Activated CD8-positive, alpha-beta memory T cell treated with anti-CD3 and anti-CD28 coated beads for 1 hour (primary cell): ENCODE data around the gene AFG1L.
"Not testable (repeated sequence)": the region's sequence is repeated elsewhere in the genome, so short reads cannot be mapped to it uniquely, and the experiment has no call there.

Source experiments
- DNase-seq, 2 donors: peaks; one replicate each; pipeline ENCODE4 v3.0.0-alpha.2; 2020; ENCODE audit warnings: low read depth in 1 of 2; ENCODE audit errors: extremely low read depth in 1 of 2

Gene AFG1L

DNA sequence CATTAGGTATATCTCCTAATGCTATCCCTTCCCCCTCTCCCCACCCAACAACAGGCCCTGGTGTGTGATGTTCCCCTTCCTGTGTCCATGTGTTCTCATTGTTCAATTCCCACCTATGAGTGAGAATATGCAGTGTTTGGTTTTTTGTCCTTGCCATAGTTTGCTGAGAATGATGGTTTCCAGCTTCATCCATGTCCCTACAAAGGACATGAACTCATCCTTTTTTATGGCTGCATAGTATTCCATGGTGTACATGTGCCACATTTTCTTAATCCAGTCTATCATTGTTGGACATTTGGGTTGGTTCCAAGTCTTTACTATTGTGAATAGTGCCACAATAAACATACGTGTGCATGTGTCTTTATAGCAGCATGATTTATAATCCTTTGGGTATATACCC is 154.9 kb downstream of the AFG1L start:
- not testable (repeated sequence) for DNase-seq

- DNase-seq: no peak
These were observed 157.0 kb downstream of the AFG1L start for GRCh38 chr6:108451816-108452215.

GRCh38 chr6:108452711-108453195 is 157.9 kb downstream of the AFG1L start:
- no peak for DNase-seq

- no peak for DNase-seq
These were observed 158.8 kb downstream of the AFG1L start for GRCh38 chr6:108453601-108454185.

DNA sequence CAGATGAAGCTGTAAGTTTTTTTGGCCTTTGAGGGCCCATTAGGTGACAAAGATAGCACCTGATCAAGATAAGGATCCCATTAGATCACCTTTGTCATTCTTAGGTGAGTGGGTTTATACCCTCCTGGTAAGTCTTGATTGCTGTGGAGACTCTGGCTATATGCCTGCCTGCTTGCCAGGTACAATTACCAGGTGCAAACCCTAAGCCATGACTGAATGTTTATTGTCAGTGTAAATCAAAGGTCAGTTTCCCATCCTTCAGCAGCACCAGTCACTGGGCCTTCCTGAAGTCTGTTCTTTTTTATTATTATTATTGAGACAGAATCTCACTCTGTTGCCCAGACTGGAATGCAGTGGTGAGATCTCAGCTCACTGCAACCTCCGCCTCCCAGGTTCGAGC is 159.5 kb downstream of the AFG1L start:
- DNase-seq: no peak

DNA sequence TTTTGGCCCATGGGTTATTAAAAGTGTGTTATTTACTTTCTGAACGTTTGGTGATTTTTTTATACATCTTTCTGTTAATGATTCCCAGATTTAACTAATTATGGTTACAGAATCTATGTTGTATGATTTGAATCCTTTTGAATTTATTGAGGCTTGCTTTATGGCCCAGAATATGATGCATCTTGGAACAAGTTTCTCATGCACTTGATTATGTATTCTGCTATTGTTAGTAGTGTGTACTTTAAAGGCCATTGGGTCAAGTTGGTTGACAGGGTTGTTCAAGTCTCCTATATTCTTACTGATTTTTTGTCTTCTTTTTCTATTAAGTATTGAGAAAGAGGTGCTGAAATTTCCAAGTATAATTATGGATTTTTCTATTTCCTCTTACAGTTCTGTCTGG is 160.8 kb downstream of the AFG1L start:
- DNase-seq: no peak

DNA sequence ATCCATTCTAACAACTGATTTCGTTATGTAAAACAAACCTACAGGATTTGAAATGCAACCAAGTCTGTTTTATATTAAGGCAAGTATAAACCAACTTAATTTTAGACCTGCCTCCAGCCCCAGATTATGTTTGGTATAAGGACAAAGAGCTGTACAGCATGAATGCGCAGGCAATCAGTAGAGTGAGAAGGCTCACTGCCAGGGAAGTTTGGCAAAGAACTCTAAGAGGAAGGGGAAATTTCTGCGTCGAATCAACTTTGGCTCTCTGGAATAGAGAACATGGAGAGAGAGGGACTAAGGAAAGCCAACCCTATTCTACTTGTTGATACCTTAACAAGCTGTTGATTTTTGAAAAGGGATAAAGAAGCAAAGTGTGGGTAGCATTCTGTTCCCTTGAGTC is 168.9 kb downstream of the AFG1L start:
- DNase-seq: no peak

GRCh38 chr6:108464418-108465097 is 169.7 kb downstream of the AFG1L start:
- DNase-seq: no peak

DNA sequence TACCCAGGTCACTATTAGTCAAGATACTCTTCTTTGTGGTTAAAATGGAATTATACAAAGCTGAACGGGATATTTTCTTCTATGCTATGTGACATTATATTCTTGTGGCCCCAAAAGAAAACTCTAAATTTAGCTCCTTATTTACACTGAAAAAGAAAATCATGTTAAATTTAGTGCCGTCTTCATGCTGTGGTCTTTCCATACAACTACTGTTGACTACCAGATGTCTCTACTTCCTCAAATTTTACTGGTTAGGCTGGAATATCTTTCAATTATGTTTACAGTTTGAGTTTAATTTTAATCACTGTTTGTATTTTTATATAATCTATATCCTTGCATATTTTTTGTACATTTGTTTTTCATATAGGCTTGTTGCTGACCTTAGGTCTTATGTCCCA is 170.2 kb downstream of the AFG1L start:
- no peak for DNase-seq

GRCh38 chr6:108468346-108468745 is 173.5 kb downstream of the AFG1L start:
- no peak for DNase-seq

DNA sequence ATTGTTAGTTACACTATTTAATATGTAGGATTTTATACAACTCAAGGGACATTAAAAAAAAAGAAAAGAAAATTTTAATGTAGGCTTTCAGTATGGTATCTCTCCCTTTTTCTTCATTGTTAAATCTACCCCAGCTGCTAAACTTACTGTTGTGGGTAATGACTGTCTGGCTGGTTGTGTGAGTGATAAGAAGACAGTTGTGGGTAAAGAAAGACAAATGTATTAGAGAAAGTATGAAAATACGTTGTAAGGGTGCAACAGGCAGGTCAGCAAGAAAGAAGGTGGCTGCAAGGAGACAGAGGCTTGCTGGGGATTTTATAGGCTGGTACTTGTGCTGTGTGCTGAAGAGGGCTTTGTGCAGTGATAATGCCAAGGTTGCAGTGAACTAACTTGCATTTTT is 174.5 kb downstream of the AFG1L start:
- DNase-seq: no peak

DNA sequence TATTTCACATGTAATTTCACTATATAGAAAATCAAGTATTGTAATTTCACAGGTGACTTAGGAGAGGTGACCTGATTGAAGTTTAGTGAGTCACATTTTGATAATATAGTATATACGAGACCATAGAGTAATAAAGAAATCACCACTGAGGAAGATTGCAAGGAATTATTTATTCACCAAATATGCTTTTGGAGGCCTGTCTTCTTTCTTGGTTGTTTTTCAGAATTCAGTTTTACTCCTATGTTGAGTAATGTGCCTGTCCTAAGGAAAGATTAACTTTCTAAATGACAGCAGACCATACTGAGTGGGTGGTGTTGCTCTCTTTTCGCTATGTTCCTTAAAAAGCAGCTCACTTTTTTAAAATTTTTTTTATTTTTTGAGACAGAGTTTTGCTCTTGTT is 178.3 kb downstream of the AFG1L start:
- DNase-seq: no peak

DNA sequence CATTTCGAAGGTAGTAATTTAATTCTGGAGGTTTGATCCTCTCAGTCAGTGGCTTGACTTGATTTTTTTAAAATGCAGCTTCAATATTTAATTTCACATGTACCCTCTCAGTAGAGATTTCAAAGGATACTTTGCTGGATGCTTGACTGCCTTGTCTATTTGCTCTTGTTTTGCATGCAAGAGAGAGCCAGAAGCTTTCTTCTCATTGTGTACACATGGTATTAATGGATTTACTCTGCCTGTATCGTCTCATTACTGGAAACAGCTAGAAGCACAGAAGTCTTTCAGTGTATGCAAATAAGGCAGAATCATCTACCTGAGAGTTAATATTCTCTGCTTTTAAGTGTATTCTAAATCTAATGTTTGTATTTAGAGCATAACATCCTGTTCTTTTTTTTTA is 181.5 kb downstream of the AFG1L start:
- DNase-seq: no peak

- DNase-seq: no peak
These were observed 182.1 kb downstream of the AFG1L start for GRCh38 chr6:108476847-108477430.

DNA sequence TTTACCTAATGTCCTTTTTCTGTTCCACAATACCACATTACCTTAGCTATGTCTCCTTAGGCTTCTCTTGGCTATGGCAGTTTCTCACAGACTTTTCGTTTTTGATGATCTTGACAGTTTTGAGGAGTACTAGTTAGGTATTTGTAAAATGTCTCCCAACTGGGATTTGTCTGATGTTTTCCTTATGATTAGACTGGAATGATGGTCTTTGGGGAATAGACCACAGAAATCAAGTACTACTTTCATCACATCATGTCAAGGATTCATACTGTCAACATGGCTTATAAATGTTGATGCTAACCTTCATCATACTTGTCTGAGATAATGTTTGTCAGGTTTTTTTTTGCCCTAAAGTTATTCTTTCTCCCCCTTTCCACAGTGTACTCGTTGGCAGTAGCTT is 187.7 kb downstream of the AFG1L start:
- no peak for DNase-seq

DNA sequence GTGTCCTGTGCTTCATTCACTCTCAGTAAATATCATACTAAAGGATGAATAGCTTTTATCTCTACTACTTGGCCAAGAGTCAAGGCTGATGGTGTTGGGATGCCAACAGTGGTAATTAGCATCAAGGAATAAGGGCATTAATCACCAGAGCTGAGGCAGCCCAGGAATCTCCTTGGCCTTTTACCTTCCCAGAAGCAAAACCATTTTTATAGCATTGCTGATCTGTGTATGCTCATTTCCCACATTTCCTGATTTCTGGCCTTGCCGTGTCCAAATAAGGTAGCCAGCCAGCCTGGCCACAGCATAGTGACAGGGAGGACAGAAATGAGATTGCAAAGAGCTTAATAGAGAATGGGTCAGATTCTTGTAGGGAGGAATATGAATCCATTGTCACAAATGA is 189.2 kb downstream of the AFG1L start:
- DNase-seq: no peak

GRCh38 chr6:108489699-108490098 is 194.8 kb downstream of the AFG1L start:
- DNase-seq: no peak

- no peak for DNase-seq
These were observed 197.4 kb downstream of the AFG1L start for GRCh38 chr6:108492131-108492766.

- DNase-seq: no peak
These were observed 199.6 kb downstream of the AFG1L start for GRCh38 chr6:108494434-108494833.

DNA sequence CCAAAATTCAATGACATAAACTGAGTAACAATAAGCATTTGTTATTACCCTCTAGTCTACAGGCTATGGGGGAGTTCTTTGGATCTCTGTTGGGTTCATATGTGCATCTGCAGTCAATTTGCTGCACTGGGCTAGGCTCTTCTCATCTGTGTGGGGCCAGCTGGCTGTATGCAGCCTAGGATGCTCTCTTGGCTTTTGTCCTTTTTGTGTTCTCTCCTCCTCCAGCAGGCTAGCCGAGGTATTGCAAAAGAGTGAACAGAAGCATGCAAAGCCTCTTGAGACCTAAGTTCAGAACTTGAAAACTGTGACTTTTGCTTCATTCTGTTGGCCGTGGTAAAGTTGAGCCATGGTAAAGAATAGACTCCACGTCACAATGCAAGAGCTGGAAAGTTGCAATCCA is 203.0 kb downstream of the AFG1L start:
- DNase-seq: no peak

DNA sequence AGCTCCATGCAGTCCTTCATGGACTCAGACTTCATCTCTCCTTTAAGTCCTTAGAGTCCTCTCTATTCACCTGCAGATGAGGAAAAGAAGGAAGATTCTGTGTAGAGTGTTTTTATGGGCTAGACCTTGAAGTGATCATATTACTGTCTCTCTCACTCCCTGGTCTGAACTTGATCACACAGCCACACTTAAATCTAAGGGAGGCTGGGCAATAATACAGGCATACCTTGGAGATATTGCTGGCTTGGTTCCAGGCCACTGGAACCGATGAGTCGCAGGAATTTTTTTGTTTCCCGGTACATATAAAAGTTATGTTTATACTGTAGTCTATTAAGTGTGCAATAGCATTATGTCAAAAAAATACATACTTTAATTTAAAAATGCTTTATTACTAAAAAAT is 206.7 kb downstream of the AFG1L start:
- DNase-seq: no peak

GRCh38 chr6:108502832-108503231 is 208.0 kb downstream of the AFG1L start:
- DNase-seq: no peak
